ENCODE data around the gene FGD2.

DNA sequence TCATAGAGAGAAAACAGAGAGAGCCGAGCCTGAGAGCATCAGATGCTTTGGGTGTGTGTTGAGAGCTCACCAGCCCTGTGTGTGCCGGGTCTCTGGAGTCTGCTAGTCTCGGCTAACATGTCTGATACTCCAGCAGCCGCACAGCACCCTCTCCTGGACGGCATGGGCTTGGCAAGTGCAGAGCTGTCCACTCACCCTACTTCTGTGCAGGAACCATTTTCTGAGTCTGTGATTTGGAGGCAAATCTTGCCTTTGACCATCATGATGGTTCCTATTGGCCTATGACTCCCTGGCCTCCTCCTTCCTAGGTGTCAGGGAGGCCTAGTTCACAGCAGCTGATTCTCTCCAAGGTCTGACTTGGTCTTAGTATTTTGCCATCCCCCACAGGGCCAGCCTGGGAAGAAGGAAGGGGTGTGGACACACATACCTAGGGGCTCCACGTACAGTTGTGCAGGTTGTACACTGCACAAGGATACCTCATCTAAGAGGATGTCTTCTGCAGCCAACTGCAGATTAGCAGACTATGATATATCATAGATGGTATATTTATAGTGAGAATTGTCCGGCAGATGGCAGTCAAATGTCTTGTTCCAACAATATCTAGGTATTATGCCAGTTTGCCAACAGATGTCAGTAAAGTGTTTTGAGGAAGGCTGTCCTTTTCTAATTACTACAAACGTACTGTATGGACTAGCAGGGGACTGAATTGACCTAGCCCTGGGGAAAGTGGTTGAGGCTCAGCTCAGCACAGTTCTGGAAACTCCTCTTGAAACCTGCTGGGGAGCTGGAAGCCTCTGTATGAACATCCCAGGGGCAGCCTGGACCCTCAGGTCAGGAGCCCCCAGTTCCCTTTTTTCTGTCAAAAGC, 13.0 kb downstream of the FGD2 start:
- TF ChIP-seq, protein P1, sequence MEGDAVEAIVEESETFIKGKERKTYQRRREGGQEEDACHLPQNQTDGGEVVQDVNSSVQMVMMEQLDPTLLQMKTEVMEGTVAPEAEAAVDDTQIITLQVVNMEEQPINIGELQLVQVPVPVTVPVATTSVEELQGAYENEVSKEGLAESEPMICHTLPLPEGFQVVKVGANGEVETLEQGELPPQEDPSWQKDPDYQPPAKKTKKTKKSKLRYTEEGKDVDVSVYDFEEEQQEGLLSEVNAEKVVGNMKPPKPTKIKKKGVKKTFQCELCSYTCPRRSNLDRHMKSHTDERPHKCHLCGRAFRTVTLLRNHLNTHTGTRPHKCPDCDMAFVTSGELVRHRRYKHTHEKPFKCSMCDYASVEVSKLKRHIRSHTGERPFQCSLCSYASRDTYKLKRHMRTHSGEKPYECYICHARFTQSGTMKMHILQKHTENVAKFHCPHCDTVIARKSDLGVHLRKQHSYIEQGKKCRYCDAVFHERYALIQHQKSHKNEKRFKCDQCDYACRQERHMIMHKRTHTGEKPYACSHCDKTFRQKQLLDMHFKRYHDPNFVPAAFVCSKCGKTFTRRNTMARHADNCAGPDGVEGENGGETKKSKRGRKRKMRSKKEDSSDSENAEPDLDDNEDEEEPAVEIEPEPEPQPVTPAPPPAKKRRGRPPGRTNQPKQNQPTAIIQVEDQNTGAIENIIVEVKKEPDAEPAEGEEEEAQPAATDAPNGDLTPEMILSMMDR (IDR thresholded peaks at IDR 0.05) = peak; percentile 71 to 98 (median 87)
- no peak for TF ChIP-seq POLR2A (IDR thresholded peaks at IDR 0.05)
